ENCODE measurements around the gene PRM3. TPM values are rescaled to one million over a fixed set of nuclear protein-coding genes. Genes with fewer than 3 reads are reported as not detected.

PRM3 gene
- polyA plus RNA-seq, 2 of the 4 experiments (the other 2 are of a cell fraction) = not detected

DNA sequence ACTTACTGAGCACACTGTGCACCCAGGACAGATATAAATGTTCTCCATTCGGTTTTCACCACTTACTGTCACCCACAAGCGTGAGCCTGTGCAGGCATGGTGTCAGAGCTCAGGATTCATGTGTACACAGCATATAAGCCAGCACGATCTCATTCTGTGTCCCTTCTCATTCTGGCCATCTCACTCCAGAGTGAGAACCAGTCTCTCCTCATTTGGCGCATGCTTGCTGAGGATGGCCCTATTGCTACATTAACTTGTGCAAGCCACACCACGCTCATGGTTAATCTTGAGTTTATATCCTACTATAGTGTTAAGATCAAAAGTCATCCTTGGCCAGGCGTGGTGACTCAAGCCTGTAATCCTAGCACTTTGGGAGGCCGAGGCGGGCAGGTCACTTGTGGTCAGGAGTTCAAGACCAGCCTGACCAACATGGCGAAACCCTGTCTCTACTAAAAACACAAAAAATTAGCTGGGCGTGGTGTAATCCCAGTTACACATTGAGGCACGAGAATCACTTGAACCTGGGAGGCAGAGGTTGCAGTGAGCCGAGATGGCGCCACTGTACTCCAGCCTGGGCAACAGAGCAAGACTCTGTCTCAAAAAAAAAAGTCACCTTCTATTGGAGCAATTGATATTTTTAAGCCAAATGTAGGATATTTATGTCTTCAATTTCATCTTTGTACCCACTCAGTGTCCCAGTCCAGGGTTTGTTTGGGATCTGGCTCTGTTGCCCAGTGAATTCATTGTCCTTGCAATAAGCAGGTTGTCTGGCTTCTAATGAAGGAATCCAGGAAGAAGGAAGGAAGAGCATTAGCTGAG lies 38.3 kb downstream of the PRM3 start:
- FAIRE-seq (no peak), DNase-seq (ENCODE audit: low read depth in 1 of 2, low spot score in 1 of 2) (no peak), ATAC-seq (no peak)
- no peak overlapping the region for H3K27ac ChIP-seq
- H3K4me2 ChIP-seq = no peak overlapping the region
- whole genome bisulfite sequencing (ENCODE audit: missing lambda C conversion rate) = 76% methylated on average over 13 of the region's 13 CpGs
- POLR2A ChIA-PET = interaction anchor here (0.6 kb wide), 1 partner anchor 111 kb away, joined by 4 read pairs; no protein-coding TSS in a partner anchor
- no peaks in the 10 kb centered on the region for H3K4me1 ChIP-seq
- no peaks in the 10 kb centered on the region for H3K9me3 ChIP-seq
- H3K4me3 ChIP-seq = no peak overlapping the region
- TF ChIP-seq, protein P1, sequence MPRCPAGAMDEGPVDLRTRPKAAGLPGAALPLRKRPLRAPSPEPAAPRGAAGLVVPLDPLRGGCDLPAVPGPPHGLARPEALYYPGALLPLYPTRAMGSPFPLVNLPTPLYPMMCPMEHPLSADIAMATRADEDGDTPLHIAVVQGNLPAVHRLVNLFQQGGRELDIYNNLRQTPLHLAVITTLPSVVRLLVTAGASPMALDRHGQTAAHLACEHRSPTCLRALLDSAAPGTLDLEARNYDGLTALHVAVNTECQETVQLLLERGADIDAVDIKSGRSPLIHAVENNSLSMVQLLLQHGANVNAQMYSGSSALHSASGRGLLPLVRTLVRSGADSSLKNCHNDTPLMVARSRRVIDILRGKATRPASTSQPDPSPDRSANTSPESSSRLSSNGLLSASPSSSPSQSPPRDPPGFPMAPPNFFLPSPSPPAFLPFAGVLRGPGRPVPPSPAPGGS (IDR thresholded peaks at IDR 0.05) = no peak
- TF ChIP-seq GATA3 (IDR thresholded peaks at IDR 0.05; ENCODE audit: borderline replicate concordance) = no peak
- TF ChIP-seq, protein P2, sequence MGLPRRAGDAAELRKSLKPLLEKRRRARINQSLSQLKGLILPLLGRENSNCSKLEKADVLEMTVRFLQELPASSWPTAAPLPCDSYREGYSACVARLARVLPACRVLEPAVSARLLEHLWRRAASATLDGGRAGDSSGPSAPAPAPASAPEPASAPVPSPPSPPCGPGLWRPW (IDR thresholded peaks at IDR 0.05) = no peak
- TF ChIP-seq RARB (CRISPR knock-in tag; IDR thresholded peaks at IDR 0.05) = no peak
- no peak for TF ChIP-seq TP53 (CRISPR knock-in tag; IDR thresholded peaks at IDR 0.05)
- TF ChIP-seq, protein P3, sequence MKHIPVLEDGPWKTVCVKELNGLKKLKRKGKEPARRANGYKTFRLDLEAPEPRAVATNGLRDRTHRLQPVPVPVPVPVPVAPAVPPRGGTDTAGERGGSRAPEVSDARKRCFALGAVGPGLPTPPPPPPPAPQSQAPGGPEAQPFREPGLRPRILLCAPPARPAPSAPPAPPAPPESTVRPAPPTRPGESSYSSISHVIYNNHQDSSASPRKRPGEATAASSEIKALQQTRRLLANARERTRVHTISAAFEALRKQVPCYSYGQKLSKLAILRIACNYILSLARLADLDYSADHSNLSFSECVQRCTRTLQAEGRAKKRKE (CRISPR knock-in tag; IDR thresholded peaks at IDR 0.05; ENCODE audit: low read depth) = no peak
- TF ChIP-seq, protein P4, sequence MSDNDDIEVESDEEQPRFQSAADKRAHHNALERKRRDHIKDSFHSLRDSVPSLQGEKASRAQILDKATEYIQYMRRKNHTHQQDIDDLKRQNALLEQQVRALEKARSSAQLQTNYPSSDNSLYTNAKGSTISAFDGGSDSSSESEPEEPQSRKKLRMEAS (IDR thresholded peaks at IDR 0.05) = no peak
- no peak for TF ChIP-seq KDM1A (IDR thresholded peaks at IDR 0.05; ENCODE audit: low read depth)
- TF ChIP-seq FOSB (CRISPR knock-in tag; IDR thresholded peaks at IDR 0.05) = no peak
- TF ChIP-seq RCOR1 (IDR thresholded peaks at IDR 0.05; ENCODE audit: low read depth, low read length) = no peak
- TF ChIP-seq JUNB (IDR thresholded peaks at IDR 0.05) = no peak
- TF ChIP-seq RFX5 (IDR thresholded peaks at IDR 0.05) = no peak
- no peak for TF ChIP-seq SREBF2 (IDR thresholded peaks at IDR 0.05)
- no peak for TF ChIP-seq KDM5A (IDR thresholded peaks at IDR 0.05)
- TF ChIP-seq HOXB5 (CRISPR knock-in tag; IDR thresholded peaks at IDR 0.05) = no peak
- TF ChIP-seq RAD21 (conservative IDR thresholded peaks at IDR 0.05 in 1 of 2, IDR thresholded peaks at IDR 0.05 in 1 of 2) = no peak
- no peak for TF ChIP-seq EP300 (IDR thresholded peaks at IDR 0.05)
- TF ChIP-seq NFE2L2 (conservative IDR thresholded peaks at IDR 0.05; ENCODE audit: low read length) = no peak
- no peak for TF ChIP-seq POLR2AphosphoS2 (conservative IDR thresholded peaks at IDR 0.05; ENCODE audit: low read length)
- CTCF ChIA-PET = interaction anchor here (0.6 to 2.1 kb wide), 3 partner anchors 21 to 271 kb away, joined by 3 to 13 read pairs (median 3); partner anchors contain the start of gene SOCS1

DNA sequence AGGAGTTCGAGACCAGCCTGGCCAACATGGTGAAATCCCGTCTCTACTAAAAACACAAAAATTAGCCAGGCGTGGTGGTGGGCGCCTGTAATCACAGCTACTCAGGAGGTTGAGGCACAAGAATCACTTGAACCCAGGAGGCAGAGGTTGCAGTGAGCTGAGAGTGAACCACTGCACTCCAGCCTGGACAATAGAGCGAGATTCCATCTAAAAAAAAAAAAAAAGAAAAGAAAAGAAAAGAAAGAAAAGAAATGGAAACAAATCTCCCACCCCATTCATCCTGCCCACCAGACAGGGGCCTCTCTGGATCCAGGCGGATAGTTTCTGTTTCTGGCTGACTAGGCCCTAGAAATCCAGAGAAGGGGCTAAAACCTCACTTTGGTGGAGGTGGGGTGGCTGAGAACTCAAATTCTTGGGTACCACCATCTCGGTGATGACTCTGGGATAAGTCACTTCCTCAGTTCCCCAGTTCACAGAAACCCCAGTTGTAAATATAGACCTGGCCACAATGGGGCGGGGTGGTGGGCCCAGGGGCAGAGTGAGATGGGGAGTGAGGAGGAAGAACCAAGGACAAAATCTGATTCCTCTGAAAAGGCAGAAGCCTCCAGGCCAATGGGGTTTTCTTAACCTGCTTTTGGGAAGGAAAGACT lies 39.6 kb downstream of the PRM3 start:
- Histone ChIP-seq H3K4me2 (no peak overlapping the region), H3K4me3 (no peak overlapping the region), H3K9me3 (no peaks in the 10 kb centered on the region), H3K27ac (no peak overlapping the region), H3K4me1 (no peaks in the 10 kb centered on the region)
- TF ChIP-seq RNF2 (IDR thresholded peaks at IDR 0.05; ENCODE audit: borderline replicate concordance, low read depth) = no peak
- TF ChIP-seq TFCP2L1 (CRISPR knock-in tag; IDR thresholded peaks at IDR 0.05) = no peak
- TF ChIP-seq CBX2 (IDR thresholded peaks at IDR 0.05; ENCODE audit: borderline replicate concordance, low read depth) = no peak
- TF ChIP-seq, protein P4 (IDR thresholded peaks at IDR 0.05) = no peak
- no peak for TF ChIP-seq POLR2AphosphoS2 (conservative IDR thresholded peaks at IDR 0.05; ENCODE audit: low read length)
- TF ChIP-seq EHF (CRISPR knock-in tag; IDR thresholded peaks at IDR 0.05) = no peak
- no peak for TF ChIP-seq HOXB5 (CRISPR knock-in tag; IDR thresholded peaks at IDR 0.05)
- POLR2A ChIA-PET = no interaction called here
- FAIRE-seq (no peak), ATAC-seq (no peak), DNase-seq (ENCODE audit: low read depth in 1 of 2, low spot score in 1 of 2) (no peak)
- WGBS (ENCODE audit: missing lambda C conversion rate) = 81% methylated on average over 8 of the region's 8 CpGs
- CTCF ChIA-PET = interaction anchor here (1.6 kb wide), 1 partner anchor 270 kb away, joined by 3 read pairs; no protein-coding TSS in a partner anchor

Measured in A549 (cell line).